Measurements from ENCODE around the gene GFPT2. TPM values are rescaled to one million over a fixed set of nuclear protein-coding genes. Genes with fewer than 3 reads are reported as not detected.
A peak's percentile ranks its signal among the peaks of the same experiment; 100 is the strongest.

The GFPT2 gene
- total and polyA plus RNA-seq, 11 donors, result 3.7 to 33.9 (median 8.5) TPM

DNA sequence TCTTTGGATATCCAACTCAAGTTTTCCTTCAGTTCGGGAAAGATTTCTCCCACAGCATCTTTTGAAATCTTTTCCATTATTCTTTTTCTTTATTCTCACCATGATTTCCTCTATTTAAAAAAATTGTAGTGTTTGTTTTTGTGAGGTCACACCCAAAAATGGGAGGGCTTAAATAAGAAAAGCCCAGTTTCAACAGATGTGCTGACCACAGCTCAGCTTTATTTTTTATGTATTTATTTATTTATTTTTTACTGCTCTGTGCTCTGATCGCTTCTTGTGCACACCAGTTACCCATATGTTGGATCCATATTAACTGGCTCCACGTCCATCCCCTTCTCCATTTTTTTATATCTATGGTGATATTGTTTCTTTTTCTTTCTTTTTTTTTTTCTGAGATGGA is 20.3 kb downstream of the GFPT2 start:
- TF ChIP-seq POLR2A (IDR thresholded peaks at IDR 0.05), result no peak
- TF ChIP-seq, protein P1, sequence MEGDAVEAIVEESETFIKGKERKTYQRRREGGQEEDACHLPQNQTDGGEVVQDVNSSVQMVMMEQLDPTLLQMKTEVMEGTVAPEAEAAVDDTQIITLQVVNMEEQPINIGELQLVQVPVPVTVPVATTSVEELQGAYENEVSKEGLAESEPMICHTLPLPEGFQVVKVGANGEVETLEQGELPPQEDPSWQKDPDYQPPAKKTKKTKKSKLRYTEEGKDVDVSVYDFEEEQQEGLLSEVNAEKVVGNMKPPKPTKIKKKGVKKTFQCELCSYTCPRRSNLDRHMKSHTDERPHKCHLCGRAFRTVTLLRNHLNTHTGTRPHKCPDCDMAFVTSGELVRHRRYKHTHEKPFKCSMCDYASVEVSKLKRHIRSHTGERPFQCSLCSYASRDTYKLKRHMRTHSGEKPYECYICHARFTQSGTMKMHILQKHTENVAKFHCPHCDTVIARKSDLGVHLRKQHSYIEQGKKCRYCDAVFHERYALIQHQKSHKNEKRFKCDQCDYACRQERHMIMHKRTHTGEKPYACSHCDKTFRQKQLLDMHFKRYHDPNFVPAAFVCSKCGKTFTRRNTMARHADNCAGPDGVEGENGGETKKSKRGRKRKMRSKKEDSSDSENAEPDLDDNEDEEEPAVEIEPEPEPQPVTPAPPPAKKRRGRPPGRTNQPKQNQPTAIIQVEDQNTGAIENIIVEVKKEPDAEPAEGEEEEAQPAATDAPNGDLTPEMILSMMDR (IDR thresholded peaks at IDR 0.05), result no peak
- ATAC-seq (no peak), DNase-seq (no peak)
- Histone ChIP-seq H3K27me3 (peaks cover 0 to 8% (median 0%) of the 10 kb centered on the region in 9 donors), H3K4me1 (peaks cover 0 to 8% (median 0%) of the 10 kb centered on the region in 12 donors), H3K27ac (peak overlapping the region in 3 of 12 donors; percentile 44 to 73 (median 60)), H3K36me3 (peaks cover 0 to 31% (median 5%) of the 10 kb centered on the region in 9 donors), H3K4me3 (no peak overlapping the region), H3K9me3 (no peaks in the 10 kb centered on the region)
- WGBS, 4 donors, result 88 to 96% (median 93%) methylated on average over 3 of the region's 3 CpGs
- intact Hi-C loops (cut with DNase I), result loop anchor here in 1 of 10 donors (5.0 kb wide), 1 partner anchor 206 kb away; no protein-coding TSS in a partner anchor

DNA sequence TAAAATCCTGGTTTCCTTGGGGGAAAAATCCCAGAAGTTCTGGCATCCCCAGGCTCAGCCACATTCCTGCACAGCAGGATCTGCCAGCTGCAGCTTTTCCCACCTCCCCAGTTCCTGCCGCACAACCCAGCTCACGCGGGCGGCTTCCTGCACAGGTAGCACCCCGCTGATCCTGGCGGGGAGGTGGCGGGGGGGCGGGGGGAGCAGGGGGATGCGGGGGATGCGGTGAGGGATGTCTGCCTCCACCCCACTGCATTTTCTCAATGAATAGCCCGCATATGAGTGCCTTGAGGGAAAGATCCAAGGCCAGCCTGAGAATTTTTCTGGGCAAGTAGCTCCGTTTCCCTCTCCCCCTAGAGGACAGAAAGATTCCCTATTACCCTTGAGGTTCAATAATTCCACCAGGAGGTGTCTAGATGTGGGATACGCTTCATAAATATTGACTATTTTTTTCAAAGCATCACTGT is 21.1 kb downstream of the GFPT2 start:
- intact Hi-C loops (cut with DNase I), result loop anchor here in 1 of 10 donors (5.0 kb wide), 1 partner anchor 205 kb away; no protein-coding TSS in a partner anchor
- 33 to 45% (median 38%) methylated on average over 7 to 13 of the region's 13 CpGs for WGBS, 4 donors
- Histone ChIP-seq H3K9me3 (no peaks in the 10 kb centered on the region), H3K4me3 (no peak overlapping the region), H3K36me3 (peaks cover 0 to 25% (median 4%) of the 10 kb centered on the region in 9 donors), H3K4me1 (peaks cover 0 to 8% (median 0%) of the 10 kb centered on the region in 12 donors), H3K27ac (peak overlapping the region in 8 of 12 donors; percentile 49 to 73 (median 58)), H3K27me3 (peaks cover 0 to 8% (median 0%) of the 10 kb centered on the region in 9 donors)
- TF ChIP-seq, protein P1 (IDR thresholded peaks at IDR 0.05), result peak in 2 of 12 donors; percentile 9 to 17
- no peak for TF ChIP-seq POLR2A (IDR thresholded peaks at IDR 0.05)
- DNase-seq, result peak in 2 of 5 donors; percentile 26 to 37
- no peak for ATAC-seq

DNA sequence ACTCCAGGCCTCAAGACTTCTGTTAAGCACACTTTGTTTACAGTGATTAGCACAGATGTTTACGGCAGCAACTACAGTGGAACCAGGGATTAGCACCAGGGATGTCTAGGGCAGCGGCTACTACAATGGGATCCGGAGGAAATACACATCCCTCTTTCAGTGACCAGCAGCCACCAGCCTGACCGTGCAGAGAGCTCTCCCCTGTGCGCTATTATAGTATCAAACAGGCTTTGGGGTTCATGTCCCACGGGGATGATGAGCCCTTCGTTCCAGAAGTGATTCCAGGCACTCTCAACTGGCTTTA is 21.5 kb downstream of the GFPT2 start:
- intact Hi-C loops (cut with DNase I), result loop anchor here in 1 of 10 donors (5.0 kb wide), 1 partner anchor 204 kb away; no protein-coding TSS in a partner anchor
- no peaks in the 10 kb centered on the region for H3K9me3 ChIP-seq
- H3K36me3 ChIP-seq, result peaks cover 0 to 21% (median 1%) of the 10 kb centered on the region in 9 donors
- peaks cover 0 to 8% (median 0%) of the 10 kb centered on the region in 12 donors for H3K4me1 ChIP-seq
- ATAC-seq, result peak in 1 of 4 donors; percentile 10
- DNase-seq, result peak in 2 of 5 donors; percentile 12 to 19
- no peak overlapping the region for H3K4me3 ChIP-seq
- TF ChIP-seq POLR2A (IDR thresholded peaks at IDR 0.05), result no peak
- TF ChIP-seq, protein P1 (IDR thresholded peaks at IDR 0.05), result no peak
- H3K27ac ChIP-seq, result peak overlapping the region in 11 of 12 donors; percentile 43 to 73 (median 58)
- peaks cover 0 to 8% (median 0%) of the 10 kb centered on the region in 9 donors for H3K27me3 ChIP-seq
- 38 to 65% (median 53%) methylated on average over 6 to 7 of the region's 7 CpGs for WGBS, 4 donors

DNA sequence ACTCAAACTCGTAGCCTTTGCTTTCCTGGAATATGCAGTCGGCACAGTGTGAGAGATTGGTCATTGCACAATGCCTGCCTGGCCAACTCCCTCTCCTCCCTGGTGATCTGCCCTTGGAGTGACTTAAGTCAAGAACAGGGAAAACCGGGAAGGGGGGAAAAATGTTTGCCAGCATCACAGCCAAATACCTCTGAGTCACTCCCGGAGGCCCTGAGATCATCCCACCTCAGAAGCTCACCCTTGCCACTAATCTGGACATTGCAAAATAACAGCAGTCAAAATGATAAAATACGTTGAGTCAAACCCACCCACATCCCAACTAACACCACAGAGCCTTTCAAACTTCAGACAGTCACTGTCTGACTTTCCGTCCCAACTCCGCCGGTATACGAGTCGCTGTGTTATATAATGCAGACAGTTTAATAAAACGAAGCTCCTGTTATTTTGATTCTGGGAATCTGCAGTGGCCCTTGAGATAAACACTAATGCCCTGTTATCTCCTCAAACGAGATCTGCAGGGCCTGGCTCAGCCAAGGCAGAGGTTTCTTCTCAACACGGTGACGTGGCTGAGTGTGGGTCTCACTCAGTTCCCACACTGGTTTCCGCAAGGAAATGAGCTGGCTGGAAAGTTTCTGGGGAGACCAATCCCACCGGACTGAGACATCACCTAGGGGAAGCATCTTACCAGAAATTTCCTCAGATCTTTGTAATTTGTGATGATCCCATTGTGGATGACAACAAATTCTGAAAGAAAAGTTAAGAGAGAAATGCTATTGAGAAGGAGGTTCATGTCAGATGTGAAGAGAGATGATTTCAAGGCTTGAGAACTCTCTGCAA is 22.1 kb downstream of the GFPT2 start:
- H3K9me3 ChIP-seq, result no peaks in the 10 kb centered on the region
- H3K27ac ChIP-seq, result peak overlapping the region in 11 of 12 donors; percentile 43 to 73 (median 58)
- 55 to 65% (median 58%) methylated on average over 16 of the region's 16 CpGs for WGBS, 4 donors
- intact Hi-C loops (cut with DNase I), result loop anchor here in 1 of 10 donors (5.0 kb wide), 1 partner anchor 204 kb away; no protein-coding TSS in a partner anchor
- H3K4me3 ChIP-seq, result no peak overlapping the region
- peaks cover 0 to 15% (median 0%) of the 10 kb centered on the region in 9 donors for H3K36me3 ChIP-seq
- ATAC-seq (peak; percentile 69 to 82 (median 80)), DNase-seq (peak in 3 of 5 donors; percentile 30 to 80 (median 70))
- H3K27me3 ChIP-seq, result peaks cover 0 to 8% (median 0%) of the 10 kb centered on the region in 9 donors
- peaks cover 0 to 8% (median 0%) of the 10 kb centered on the region in 12 donors for H3K4me1 ChIP-seq
- TF ChIP-seq, protein P1 (IDR thresholded peaks at IDR 0.05), result no peak
- peak in 1 of 2 donors; percentile 14 for TF ChIP-seq POLR2A (IDR thresholded peaks at IDR 0.05)
